AML-193 (cell line): Measurements from ENCODE around the gene SLC10A4.

Source experiments
- DNase-seq, 2 experiments: peaks; one replicate each; lab custom pipeline; 2025; lab: John Stamatoyannopoulos, UW

SLC10A4 gene

DNA sequence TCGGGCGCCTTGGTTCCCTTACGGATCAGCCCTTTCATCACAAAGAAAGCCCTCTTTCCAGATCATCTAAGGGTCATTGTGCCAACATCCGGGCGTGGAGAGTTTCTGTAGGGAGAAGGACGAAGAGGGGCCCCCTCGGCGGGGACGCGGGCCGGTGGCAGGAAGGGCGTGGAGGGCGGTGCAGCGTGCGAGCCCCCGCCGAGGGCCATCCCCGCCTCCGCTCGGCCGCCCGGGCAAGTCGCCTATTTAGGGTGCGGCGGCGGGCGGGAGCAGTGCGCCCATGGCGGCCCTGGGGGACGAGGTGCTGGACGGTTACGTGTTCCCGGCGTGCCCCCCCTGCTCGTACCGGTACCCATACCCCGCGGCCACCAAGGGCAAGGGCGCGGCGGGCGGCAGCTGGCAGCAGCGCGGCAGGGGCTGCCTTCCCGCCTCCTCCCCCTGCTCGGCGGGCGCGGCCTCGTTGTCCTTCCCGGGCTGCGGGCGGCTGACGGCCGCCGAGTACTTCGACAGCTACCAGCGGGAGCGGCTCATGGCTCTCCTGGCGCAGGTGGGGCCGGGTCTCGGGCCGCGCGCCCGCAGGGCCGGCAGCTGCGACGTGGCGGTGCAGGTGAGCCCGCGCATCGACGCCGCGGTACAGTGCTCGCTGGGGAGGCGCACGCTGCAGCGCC is 7.0 kb downstream of the SLC10A4 start, which contains the start of gene ZAR1:
Gene ZAR1, plus strand, starts transcription at position 241 of the 668 bp plus-strand sequence. Its CDS starts 40 bp downstream, at position 281.
- no peak for DNase-seq

DNA sequence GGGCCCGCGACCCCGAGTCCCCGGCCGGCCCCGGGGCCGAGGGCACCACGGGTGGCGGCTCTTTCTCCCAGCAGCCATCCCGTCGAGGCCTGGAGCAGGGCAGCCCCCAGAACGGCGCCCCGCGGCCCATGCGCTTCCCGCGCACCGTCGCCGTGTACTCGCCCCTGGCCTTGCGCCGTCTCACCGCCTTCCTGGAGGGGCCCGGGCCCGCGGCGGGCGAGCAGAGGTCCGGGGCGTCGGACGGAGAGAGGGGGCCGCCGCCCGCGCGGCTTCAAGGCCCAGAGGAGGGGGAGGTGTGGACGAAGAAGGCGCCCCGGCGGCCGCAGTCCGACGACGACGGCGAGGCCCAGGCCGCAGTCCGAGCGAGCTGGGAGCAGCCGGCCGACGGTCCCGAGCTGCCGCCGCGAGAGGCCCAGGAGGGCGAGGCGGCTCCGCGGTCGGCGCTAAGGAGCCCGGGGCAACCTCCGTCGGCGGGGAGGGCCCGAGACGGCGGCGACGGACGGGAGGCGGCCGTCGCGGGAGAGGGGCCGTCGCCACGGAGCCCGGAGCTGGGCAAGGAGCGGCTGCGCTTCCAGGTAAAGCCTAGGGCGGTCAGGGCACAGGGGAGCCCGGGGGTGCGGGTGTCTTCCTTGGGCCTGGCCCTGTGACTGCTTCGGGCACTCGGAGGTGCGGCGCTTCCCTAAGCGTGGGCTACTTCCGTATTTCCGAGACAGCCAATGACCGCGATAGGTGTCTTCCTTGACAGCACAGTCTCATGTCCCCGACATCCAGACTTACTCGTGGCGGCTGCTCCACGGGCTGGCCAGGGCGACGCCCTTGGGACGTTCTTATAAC is 7.8 kb downstream of the SLC10A4 start:
- DNase-seq = no peak

DNA sequence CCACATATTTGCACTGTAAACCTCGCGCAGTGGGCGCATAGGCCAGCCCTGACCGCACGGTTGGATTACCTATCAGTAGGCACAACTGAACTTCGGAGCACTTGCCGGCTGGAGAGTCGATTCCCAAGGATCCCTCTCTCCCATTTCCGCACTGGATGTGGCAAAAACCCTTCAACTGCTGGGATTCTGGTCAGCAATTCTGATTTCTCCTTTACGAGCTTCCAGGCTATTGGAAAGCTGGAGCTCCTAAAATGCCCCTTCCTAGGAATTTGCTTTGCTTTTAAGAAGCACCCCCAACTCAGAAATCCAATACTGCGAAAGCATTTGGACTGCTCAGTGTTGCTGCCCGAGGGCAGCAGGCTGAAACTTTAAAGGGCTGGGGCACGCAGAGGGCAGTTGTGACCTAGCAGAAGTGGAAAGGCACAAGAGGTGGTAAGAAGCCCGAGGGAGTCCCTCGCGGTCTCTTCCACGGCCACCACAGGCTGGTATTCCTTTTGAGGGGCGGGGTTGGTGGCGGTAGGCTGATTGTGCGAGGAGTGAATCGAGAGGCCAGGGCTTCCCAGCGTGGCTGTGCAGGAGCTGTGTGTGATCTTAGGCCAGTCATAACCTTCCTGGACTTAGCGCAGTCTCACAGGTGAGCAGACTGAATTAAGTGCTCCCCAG is 8.5 kb downstream of the SLC10A4 start:
- no peak for DNase-seq

DNA sequence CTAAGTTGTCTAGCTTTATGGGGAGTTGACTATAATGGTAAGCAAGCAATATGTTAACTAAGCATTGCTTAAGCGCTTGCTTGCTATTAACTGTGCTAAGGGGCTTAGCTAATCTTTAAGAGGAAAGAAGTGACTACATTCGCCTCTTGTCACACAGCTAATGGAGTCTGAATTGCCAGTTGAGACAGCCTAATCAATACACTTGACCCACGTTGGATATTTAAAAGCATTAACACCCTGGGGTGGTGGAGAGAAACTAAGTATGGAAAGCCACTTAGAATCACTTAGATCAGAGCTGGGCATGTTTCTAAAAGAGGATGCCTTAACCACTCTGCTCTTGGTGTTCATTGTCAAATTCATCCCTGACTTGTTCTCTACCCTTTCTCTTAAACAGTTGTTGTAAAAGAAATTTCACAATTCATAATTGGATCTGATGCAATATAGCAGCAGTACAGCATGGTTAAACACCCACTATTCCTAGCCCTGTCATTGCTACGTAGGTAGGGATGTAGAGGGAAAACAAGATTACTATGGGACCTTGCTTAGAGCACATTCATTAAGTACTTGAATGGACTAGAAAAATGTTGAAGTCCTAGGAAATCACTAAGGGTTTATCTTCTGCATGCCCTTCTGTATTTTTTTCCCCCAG is 10.4 kb downstream of the SLC10A4 start:
- peak in 1 of 2 experiments; percentile 8 for DNase-seq

GRCh38 chr4:48495941-48496340 is 12.8 kb downstream of the SLC10A4 start:
- DNase-seq = no peak

GRCh38 chr4:48498895-48499294 is 15.8 kb downstream of the SLC10A4 start:
- DNase-seq = no peak

GRCh38 chr4:48499551-48500066 is 16.5 kb downstream of the SLC10A4 start:
- DNase-seq = no peak

DNA sequence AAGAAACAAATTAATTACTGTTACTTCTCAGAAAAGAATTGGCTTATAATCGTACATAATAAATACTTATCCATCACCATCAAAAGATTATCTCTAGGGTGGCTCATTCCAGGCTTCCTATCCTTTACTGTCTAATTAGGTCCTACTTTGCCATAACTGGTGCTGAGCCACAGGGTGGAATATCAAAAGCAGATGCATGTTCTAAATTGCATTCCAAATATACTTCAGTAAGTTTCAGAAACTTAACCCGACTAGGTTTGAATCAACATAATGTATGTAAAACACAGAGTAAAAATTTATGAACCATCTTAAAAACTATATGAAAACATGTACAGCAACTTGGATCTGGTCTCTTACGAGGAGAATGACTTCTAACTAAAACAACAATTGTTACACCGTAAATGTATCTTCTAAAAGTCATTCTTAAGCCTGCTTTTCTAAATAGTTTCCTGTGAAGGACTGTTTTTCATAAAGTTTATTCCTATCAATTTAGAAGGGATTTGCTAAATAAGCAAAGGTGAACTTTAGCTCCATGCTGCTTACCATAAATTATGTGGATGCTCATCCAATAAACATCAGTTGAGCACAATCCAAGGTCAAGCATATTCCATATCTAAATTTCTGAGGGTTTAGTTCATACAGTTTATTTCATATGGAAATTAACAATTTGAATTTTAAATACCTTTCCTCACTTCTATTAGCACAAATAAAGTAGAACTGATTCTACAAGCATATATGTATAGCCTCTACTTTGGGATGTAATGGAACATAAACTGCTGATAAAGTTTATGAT is 20.3 kb downstream of the SLC10A4 start:
- no peak for DNase-seq

- DNase-seq = no peak
Measured at GRCh38 chr4:48504026-48504330, 20.8 kb downstream of the SLC10A4 start.

GRCh38 chr4:48504352-48504751 is 21.2 kb downstream of the SLC10A4 start:
- DNase-seq = no peak

DNA sequence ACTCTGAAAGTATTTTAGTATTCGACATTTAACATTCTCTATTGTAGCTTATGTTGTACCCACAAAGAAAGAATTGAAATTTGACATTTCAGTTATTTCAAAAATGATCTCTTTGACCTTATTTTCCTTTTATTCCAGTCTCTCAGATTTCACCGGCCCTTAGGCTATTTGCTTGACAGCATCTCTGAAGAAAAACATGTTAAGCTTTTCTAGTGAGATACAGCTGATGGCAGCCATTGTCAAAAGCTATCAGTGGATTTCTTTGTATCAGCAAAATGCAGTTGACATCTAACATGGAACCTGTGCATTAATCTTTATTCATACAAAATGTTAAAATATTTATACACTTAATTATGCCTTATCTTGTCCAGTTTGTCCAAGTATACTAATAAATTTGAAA is 23.6 kb downstream of the SLC10A4 start:
- no peak for DNase-seq

- DNase-seq = no peak
Measured at GRCh38 chr4:48509543-48509942, 26.4 kb downstream of the SLC10A4 start.

- no peak for DNase-seq
Measured at GRCh38 chr4:48518143-48518542, 35.0 kb downstream of the SLC10A4 start.

DNA sequence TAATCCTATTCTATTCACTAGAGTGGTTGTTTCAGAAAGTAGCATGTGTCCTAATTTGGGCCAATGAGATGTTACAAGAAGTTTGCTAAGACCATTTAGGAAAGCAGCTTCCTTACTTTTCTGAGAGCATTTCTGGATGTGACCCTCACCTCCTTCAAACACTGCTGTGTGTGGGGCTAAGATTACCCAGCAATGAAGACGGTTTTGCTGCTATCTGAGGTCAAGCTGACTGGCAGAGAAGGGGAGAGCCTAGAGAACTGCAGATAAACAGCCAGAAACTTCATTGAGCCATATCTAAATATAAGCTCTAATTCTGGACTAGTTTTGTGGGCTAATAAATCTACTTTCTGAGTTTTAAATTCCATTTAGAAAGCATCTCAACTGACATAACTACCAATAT is 43.3 kb downstream of the SLC10A4 start:
- no peak for DNase-seq

DNA sequence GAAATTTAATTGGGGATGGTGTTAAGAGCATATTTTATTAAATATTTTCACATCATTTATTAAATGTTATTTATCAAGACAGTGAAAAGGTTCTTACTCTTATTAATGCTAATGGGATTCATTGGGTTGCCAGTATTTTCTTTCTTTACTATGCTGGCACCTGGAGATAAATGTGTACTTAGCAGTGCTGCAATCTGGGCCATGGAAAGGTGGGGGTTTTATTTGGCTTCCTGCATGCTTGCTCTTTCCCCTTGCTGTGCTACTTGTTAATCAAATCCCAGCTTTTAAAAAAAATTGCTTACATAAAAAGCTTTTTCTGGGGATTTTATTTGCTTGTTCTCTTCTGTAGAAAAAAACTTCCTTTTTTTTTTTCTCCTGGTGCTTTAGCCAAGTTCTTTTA is 55.2 kb downstream of the SLC10A4 start:
- no peak for DNase-seq
